Thyroid gland (tissue), 4 donors: ENCODE data around the gene MYO18A.

Experiments
- POLR2A ChIP-seq, 2 donors: fragments of 450-650 bp; IDR thresholded peaks; one replicate each; pipeline ENCODE4 v1.6.1; 2017; ENCODE audit warnings: antibody characterized with exemption in 2 of 2, mild to moderate bottlenecking in 2 of 2, moderate library complexity in 1 of 2
- TF ChIP-seq, protein P1 (sequence below), 6 experiments: fragments of 200-600 bp in 3 of 6; fragments of 450-650 bp in 3 of 6; sonication (generic) in 3 of 6; IDR thresholded peaks; one replicate each; pipeline ENCODE4 v1.5.1; 2016 to 2019; ENCODE audit warnings: antibody characterized with exemption in 6 of 6, mild to moderate bottlenecking in 2 of 6, inconsistent platforms in 1 of 6, moderate library complexity in 1 of 6

DNA sequence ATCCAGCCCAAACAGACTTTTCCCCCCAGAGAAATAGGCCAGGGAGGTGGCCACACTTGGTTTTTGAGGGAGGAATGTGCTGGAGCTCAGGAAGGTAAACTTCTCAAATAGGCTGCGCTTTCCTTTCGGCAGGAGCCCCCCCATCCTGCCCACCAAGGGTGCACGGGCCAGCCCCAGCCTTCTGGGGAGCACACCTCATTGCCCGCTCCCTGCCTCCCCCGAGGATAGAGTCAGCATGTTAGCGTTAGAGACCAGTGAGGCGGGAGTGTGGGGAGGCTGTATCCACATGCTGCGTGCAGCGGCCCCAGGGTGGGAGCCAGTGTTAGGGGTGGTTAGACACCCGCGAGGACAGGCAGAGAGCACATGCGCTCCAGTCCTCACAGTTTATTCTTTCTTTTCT, 95.0 kb downstream of the MYO18A start:
- TF ChIP-seq, protein P1, sequence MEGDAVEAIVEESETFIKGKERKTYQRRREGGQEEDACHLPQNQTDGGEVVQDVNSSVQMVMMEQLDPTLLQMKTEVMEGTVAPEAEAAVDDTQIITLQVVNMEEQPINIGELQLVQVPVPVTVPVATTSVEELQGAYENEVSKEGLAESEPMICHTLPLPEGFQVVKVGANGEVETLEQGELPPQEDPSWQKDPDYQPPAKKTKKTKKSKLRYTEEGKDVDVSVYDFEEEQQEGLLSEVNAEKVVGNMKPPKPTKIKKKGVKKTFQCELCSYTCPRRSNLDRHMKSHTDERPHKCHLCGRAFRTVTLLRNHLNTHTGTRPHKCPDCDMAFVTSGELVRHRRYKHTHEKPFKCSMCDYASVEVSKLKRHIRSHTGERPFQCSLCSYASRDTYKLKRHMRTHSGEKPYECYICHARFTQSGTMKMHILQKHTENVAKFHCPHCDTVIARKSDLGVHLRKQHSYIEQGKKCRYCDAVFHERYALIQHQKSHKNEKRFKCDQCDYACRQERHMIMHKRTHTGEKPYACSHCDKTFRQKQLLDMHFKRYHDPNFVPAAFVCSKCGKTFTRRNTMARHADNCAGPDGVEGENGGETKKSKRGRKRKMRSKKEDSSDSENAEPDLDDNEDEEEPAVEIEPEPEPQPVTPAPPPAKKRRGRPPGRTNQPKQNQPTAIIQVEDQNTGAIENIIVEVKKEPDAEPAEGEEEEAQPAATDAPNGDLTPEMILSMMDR (IDR thresholded peaks at IDR 0.05): no peak
- TF ChIP-seq POLR2A (IDR thresholded peaks at IDR 0.05): no peak
